ENCODE data around the gene TGM4. TPM values are rescaled to one million over a fixed set of nuclear protein-coding genes. Genes with fewer than 3 reads are reported as not detected.

TGM4 gene
- total and polyA plus RNA-seq, 9 of the 15 experiments (the other 6 are each of a cell fraction or from before 2014, with no cell fraction given): not detected

DNA sequence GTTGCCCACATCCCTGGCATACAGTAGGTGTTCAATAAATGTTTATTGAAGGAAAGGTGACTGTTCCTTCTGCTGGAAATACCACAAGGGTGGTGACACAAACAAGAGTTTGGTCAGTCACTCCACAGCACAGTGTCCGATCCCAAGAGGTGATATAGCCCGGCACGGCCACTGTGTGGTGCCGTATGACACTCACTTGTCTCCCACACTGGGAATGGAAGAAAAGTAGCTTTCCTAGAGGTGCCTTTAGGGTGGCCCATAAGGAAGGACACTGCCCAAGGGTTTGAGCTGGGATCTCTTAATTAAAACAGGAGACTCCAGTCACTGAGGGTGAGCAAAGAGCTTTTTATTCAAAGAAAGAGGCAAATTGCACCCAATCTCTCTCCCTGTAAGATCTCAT lies 40.5 kb downstream of the TGM4 start (continued):
- TF ChIP-seq, protein P1, sequence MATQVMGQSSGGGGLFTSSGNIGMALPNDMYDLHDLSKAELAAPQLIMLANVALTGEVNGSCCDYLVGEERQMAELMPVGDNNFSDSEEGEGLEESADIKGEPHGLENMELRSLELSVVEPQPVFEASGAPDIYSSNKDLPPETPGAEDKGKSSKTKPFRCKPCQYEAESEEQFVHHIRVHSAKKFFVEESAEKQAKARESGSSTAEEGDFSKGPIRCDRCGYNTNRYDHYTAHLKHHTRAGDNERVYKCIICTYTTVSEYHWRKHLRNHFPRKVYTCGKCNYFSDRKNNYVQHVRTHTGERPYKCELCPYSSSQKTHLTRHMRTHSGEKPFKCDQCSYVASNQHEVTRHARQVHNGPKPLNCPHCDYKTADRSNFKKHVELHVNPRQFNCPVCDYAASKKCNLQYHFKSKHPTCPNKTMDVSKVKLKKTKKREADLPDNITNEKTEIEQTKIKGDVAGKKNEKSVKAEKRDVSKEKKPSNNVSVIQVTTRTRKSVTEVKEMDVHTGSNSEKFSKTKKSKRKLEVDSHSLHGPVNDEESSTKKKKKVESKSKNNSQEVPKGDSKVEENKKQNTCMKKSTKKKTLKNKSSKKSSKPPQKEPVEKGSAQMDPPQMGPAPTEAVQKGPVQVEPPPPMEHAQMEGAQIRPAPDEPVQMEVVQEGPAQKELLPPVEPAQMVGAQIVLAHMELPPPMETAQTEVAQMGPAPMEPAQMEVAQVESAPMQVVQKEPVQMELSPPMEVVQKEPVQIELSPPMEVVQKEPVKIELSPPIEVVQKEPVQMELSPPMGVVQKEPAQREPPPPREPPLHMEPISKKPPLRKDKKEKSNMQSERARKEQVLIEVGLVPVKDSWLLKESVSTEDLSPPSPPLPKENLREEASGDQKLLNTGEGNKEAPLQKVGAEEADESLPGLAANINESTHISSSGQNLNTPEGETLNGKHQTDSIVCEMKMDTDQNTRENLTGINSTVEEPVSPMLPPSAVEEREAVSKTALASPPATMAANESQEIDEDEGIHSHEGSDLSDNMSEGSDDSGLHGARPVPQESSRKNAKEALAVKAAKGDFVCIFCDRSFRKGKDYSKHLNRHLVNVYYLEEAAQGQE (IDR thresholded peaks at IDR 0.05; ENCODE audit: borderline replicate concordance): peak; percentile 65; the same call in 1 of the 2 replicates
- TF ChIP-seq, protein P1 (CRISPR knock-in tag; IDR thresholded peaks at IDR 0.05; ENCODE audit: low read depth): no peak
- TF ChIP-seq ZNF274 (IDR thresholded peaks at IDR 0.05; ENCODE audit: borderline replicate concordance, low read depth, low read length): no peak
- TF ChIP-seq, protein P2, sequence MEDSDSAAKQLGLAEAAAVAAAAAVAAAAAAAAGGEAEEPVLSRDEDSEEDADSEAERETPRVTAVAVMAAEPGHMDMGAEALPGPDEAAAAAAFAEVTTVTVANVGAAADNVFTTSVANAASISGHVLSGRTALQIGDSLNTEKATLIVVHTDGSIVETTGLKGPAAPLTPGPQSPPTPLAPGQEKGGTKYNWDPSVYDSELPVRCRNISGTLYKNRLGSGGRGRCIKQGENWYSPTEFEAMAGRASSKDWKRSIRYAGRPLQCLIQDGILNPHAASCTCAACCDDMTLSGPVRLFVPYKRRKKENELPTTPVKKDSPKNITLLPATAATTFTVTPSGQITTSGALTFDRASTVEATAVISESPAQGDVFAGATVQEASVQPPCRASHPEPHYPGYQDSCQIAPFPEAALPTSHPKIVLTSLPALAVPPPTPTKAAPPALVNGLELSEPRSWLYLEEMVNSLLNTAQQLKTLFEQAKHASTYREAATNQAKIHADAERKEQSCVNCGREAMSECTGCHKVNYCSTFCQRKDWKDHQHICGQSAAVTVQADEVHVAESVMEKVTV (CRISPR knock-in tag; IDR thresholded peaks at IDR 0.05): 0 out of 2 replicates have a peak, but pooled peaks have one; percentile 15
